Renal pelvis (tissue), 4 donors: ENCODE measurements around the gene RCAN1. TPM values are rescaled to one million over a fixed set of nuclear protein-coding genes. Genes with fewer than 3 reads are reported as not detected.
"Not testable (repeated sequence)": the region's sequence is repeated elsewhere in the genome, so short reads cannot be mapped to it uniquely, and the experiment has no call there.

Experiments used
- DNase-seq: peaks from one replicate; pipeline ENCODE4 v3.0.0-alpha.2; 2013
- polyA plus RNA-seq, 3 donors: library from polyadenylated mRNA; unstranded; fragments of 120-200 nt; gene quantifications; one replicate each; pipeline ENCODE4 v1.2.1, GENCODE V29; 2013; ENCODE audit not compliant: insufficient read length in 3 of 3

The RCAN1 gene
- polyA plus RNA-seq, 3 donors = 29.7 to 34.2 (median 30.4) TPM

- peak; percentile 54 for DNase-seq
These were observed 15.7 kb upstream of the RCAN1 start for GRCh38 chr21:34630536-34631143.

GRCh38 chr21:34626131-34626530 is 11.2 kb upstream of the RCAN1 start:
- no peak for DNase-seq

GRCh38 chr21:34625030-34625593 is 10.2 kb upstream of the RCAN1 start:
- no peak for DNase-seq

GRCh38 chr21:34623516-34623915 is 8.6 kb upstream of the RCAN1 start:
- no peak for DNase-seq

GRCh38 chr21:34621434-34622350 is 6.8 kb upstream of the RCAN1 start:
- DNase-seq = no peak

- DNase-seq = no peak
These were observed 5.1 kb upstream of the RCAN1 start for GRCh38 chr21:34619841-34620665.

- DNase-seq = no peak
These were observed 4.0 kb upstream of the RCAN1 start for GRCh38 chr21:34618941-34619340.

- DNase-seq = no peak
These were observed 2.9 kb upstream of the RCAN1 start for GRCh38 chr21:34617753-34618339.

GRCh38 chr21:34615487-34615814 is 538 bp upstream of the RCAN1 start:
- DNase-seq = no peak

GRCh38 chr21:34613679-34614627 is 960 bp downstream of the RCAN1 start:
- no peak for DNase-seq

- no peak for DNase-seq
These were observed 2.4 kb downstream of the RCAN1 start for GRCh38 chr21:34612557-34612956.

GRCh38 chr21:34612056-34612455 is 2.9 kb downstream of the RCAN1 start:
- no peak for DNase-seq

GRCh38 chr21:34611528-34611927 is 3.4 kb downstream of the RCAN1 start:
- DNase-seq = no peak

GRCh38 chr21:34609933-34610549 is 4.9 kb downstream of the RCAN1 start:
- DNase-seq = no peak

- no peak for DNase-seq
These were observed 5.5 kb downstream of the RCAN1 start for GRCh38 chr21:34609244-34609932.

GRCh38 chr21:34607376-34607775 is 7.5 kb downstream of the RCAN1 start:
- not testable (repeated sequence) for DNase-seq

- DNase-seq = no peak
These were observed 8.3 kb downstream of the RCAN1 start for GRCh38 chr21:34606621-34607020.

- no peak for DNase-seq
These were observed 8.9 kb downstream of the RCAN1 start for GRCh38 chr21:34606051-34606450.

GRCh38 chr21:34604956-34605355 is 10.0 kb downstream of the RCAN1 start:
- not testable (repeated sequence) for DNase-seq

- DNase-seq = no peak
These were observed 10.4 kb downstream of the RCAN1 start for GRCh38 chr21:34604556-34604955.
